GM18951 (cell line): ENCODE results near the gene DLX5.

Experiments
- POLR2A ChIP-seq: IDR thresholded peaks from 4 replicates; pipeline ENCODE4 v1.6.1; 2011; ENCODE audit warnings: mild to moderate bottlenecking; ENCODE audit not compliant: insufficient read length, insufficient read depth; ENCODE audit errors: extremely low read depth
- in situ Hi-C: fragments of 300-500 bp; cut with MboI; formaldehyde crosslinking; loops from one replicate; pipeline ENCODE4 v1.12.0; 2022; ENCODE audit warnings: low sequenced_read_pairs, mixed read lengths, inconsistent platforms; ENCODE audit not compliant: unreplicated experiment

DLX5 gene

GRCh38 chr7:97006055-97006815, 18.4 kb downstream of the DLX5 start:
- TF ChIP-seq POLR2A, result no peak
- in situ Hi-C loops, result no loop called here

GRCh38 chr7:97005183-97006054, 19.2 kb downstream of the DLX5 start, which contains the start of gene DLX6:
Gene DLX6 (plus strand): TSS chr7:97005553. CDS start chr7:97005978, 425 bp downstream.
- TF ChIP-seq POLR2A, result no peak
- in situ Hi-C loops, result no loop called here

GRCh38 chr7:97004247-97005182, 20.1 kb downstream of the DLX5 start:
- in situ Hi-C loops, result no loop called here
- TF ChIP-seq POLR2A, result no peak

GRCh38 chr7:97003262-97004246, 21.1 kb downstream of the DLX5 start:
- in situ Hi-C loops, result no loop called here

GRCh38 chr7:97002555-97003261, 21.9 kb downstream of the DLX5 start:
- in situ Hi-C loops, result no loop called here
- no peak for TF ChIP-seq POLR2A

More at GRCh38 chr7:97003262-97004246, 21.1 kb downstream of the DLX5 start:
- no peak for TF ChIP-seq POLR2A

GRCh38 chr7:97001656-97002554, 22.7 kb downstream of the DLX5 start:
- in situ Hi-C loops, result no loop called here
- TF ChIP-seq POLR2A, result no peak

GRCh38 chr7:97001221-97001620, 23.4 kb downstream of the DLX5 start:
- no peak for TF ChIP-seq POLR2A
- in situ Hi-C loops, result no loop called here

- in situ Hi-C loops, result no loop called here
- TF ChIP-seq POLR2A, result no peak
Observed at GRCh38 chr7:96998744-96999143, 25.9 kb downstream of the DLX5 start.

- in situ Hi-C loops, result no loop called here
- TF ChIP-seq POLR2A, result no peak
Observed at GRCh38 chr7:96998333-96998732, 26.3 kb downstream of the DLX5 start.

- no peak for TF ChIP-seq POLR2A
- in situ Hi-C loops, result no loop called here
Observed at GRCh38 chr7:96997512-96998032, 27.1 kb downstream of the DLX5 start.
